GM23248 (cell line): ENCODE measurements around the gene TNNT2. TPM values are rescaled to one million over a fixed set of nuclear protein-coding genes. Genes with fewer than 3 reads are reported as not detected.
A peak's percentile ranks its signal among the peaks of the same experiment; 100 is the strongest.

Experiments
- DNase-seq: peaks from one replicate; pipeline ENCODE4 v3.0.0-alpha.2; 2015
- H2AFZ ChIP-seq: fragments of 200-600 bp; sonication (generic); 2 replicates; pipeline ENCODE4 v1.6.1; 2016; ENCODE audit warnings: antibody characterized with exemption
- H3F3A ChIP-seq: fragments of 200-600 bp; sonication (generic); 2 replicates; pipeline ENCODE4 v1.6.1; 2016; ENCODE audit warnings: mild to moderate bottlenecking, antibody characterized with exemption, mixed run types; ENCODE audit not compliant: insufficient read depth
- H3K27ac ChIP-seq: fragments of 200-600 bp; sonication (generic); 2 replicates; pipeline ENCODE4 v1.5.1; 2016; ENCODE audit warnings: mild to moderate bottlenecking
- H3K27me3 ChIP-seq: fragments of 200-600 bp; sonication (generic); replicated peaks from 2 replicates; pipeline ENCODE4 v1.6.1; 2016; ENCODE audit warnings: mild to moderate bottlenecking; ENCODE audit not compliant: insufficient read depth
- H3K36me3 ChIP-seq: fragments of 200-600 bp; sonication (generic); 2 replicates; pipeline ENCODE4 v1.6.1; 2016; ENCODE audit warnings: low read depth, mild to moderate bottlenecking
- H3K4me1 ChIP-seq: fragments of 200-600 bp; sonication (generic); 2 replicates; pipeline ENCODE4 v1.6.1; 2016; ENCODE audit warnings: mild to moderate bottlenecking; ENCODE audit not compliant: insufficient read depth
- H3K4me2 ChIP-seq: fragments of 200-600 bp; sonication (generic); one replicate; pipeline ENCODE4 v1.6.1; 2016; ENCODE audit warnings: mild to moderate bottlenecking; ENCODE audit not compliant: unreplicated experiment
- H3K4me3 ChIP-seq: fragments of 200-600 bp; sonication (generic); 2 replicates; pipeline ENCODE4 v1.5.1; 2016; ENCODE audit warnings: mild to moderate bottlenecking
- H3K79me2 ChIP-seq: fragments of 200-600 bp; sonication (generic); 2 replicates; pipeline ENCODE4 v1.6.1; 2016; ENCODE audit warnings: mild to moderate bottlenecking; ENCODE audit not compliant: insufficient read depth
- H3K9ac ChIP-seq: fragments of 200-600 bp; sonication (generic); 2 replicates; pipeline ENCODE4 v1.6.1; 2016; ENCODE audit warnings: mild to moderate bottlenecking
- H3K9me2 ChIP-seq: fragments of 200-600 bp; sonication (generic); 2 replicates; pipeline ENCODE4 v1.6.1; 2016; ENCODE audit warnings: mixed run types, mild to moderate bottlenecking, moderate library complexity; ENCODE audit not compliant: insufficient read depth
- H3K9me3 ChIP-seq: fragments of 200-600 bp; sonication (generic); one replicate; pipeline ENCODE4 v1.6.1; 2017; ENCODE audit warnings: low read depth
- H4K20me1 ChIP-seq: fragments of 200-600 bp; sonication (generic); 2 replicates; pipeline ENCODE4 v1.6.0; 2016; ENCODE audit not compliant: insufficient read depth
- EZH2 ChIP-seq: fragments of 200-600 bp; sonication (generic); IDR thresholded peaks from 2 replicates; pipeline ENCODE4 v1.6.1; 2018; ENCODE audit warnings: antibody characterized with exemption, mild to moderate bottlenecking; ENCODE audit not compliant: insufficient read depth, poor library complexity, severe bottlenecking
- EZH2phosphoT487 ChIP-seq: fragments of 200-600 bp; sonication (generic); IDR thresholded peaks from 2 replicates; pipeline ENCODE4 v1.6.1; 2018; ENCODE audit warnings: antibody characterized with exemption, moderate library complexity, mild to moderate bottlenecking, low read depth; ENCODE audit not compliant: insufficient read depth
- WGBS, 2 experiments: methylation state at CpG; one replicate each; pipeline ENCODE4 v1.1.6; 2015 to 2017; ENCODE audit warnings: low lambda C conversion rate in 2 of 2, low coverage in 1 of 2; ENCODE audit errors: missing lambda C conversion rate in 2 of 2; 5-methylcytosine and 5-hydroxymethylcytosine counted together
- in situ Hi-C: fragments of 300-500 bp; cut with MboI; formaldehyde crosslinking; loops from 2 replicates; pipeline ENCODE4 v1.15.0; 2020
- polyA plus RNA-seq: library from polyadenylated mRNA; unstranded; fragments of >200 nt; fragmentation: Nextera tagmentation; extraction: Ambion mirVana; gene quantifications from 2 replicates; pipeline ENCODE4 v1.2.1, GENCODE V29; 2016
- total RNA-seq: library from RNA; depleted of rRNA; stranded (reverse); fragments of >200 nt; shearing (Covaris generic); gene quantifications from 2 replicates; pipeline ENCODE4 v1.2.3, GENCODE V29; 2014

TNNT2 gene
- total and polyA plus RNA-seq, 2 experiments from 2014 or later = not detected

DNA sequence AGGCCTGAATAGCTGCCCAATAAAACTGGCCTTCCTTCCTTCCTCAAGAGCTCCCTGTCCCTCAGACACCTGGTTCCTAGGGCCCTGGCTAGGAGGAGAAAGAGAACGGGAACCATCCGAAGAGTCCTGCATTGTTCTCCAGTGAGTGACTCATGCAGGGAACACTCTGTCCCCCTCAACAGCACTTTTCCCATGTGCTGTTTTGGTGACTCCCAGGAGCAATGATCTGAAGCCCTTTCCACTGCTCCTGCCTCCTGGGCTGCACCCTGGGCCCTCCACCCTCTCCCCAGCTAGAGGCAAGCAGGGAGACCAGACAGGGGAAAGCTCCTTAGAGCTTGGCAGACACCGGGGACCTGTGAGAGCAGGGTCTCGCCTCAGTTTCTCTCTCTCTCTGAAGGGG, 18.9 kb downstream of the TNNT2 start:
- in situ Hi-C loops = loop anchor here (10.0 kb wide), 1 partner anchor 114 kb away; no protein-coding TSS in a partner anchor
- no peak overlapping the region for H2AFZ ChIP-seq
- H3F3A ChIP-seq = no peaks in the 10 kb centered on the region
- no peaks in the 10 kb centered on the region for H3K36me3 ChIP-seq
- H3K79me2 ChIP-seq = no peaks in the 10 kb centered on the region
- 44 to 50% methylated on average over 4 of the region's 4 CpGs for WGBS, 2 experiments
- TF ChIP-seq EZH2 (no peak), EZH2phosphoT487 (no peak)
- H3K9me2 ChIP-seq = no peaks in the 10 kb centered on the region
- no peaks in the 10 kb centered on the region for H3K4me1 ChIP-seq
- H3K4me2 ChIP-seq = no peak overlapping the region
- DNase-seq = peak; percentile 42
- H4K20me1 ChIP-seq = no peaks in the 10 kb centered on the region
- H3K27me3 ChIP-seq = peaks cover under 1% of the 10 kb centered on the region
- H3K27ac ChIP-seq = no peak overlapping the region
- H3K9ac ChIP-seq = no peak overlapping the region
- no peak overlapping the region for H3K4me3 ChIP-seq
- no peaks in the 10 kb centered on the region for H3K9me3 ChIP-seq

DNA sequence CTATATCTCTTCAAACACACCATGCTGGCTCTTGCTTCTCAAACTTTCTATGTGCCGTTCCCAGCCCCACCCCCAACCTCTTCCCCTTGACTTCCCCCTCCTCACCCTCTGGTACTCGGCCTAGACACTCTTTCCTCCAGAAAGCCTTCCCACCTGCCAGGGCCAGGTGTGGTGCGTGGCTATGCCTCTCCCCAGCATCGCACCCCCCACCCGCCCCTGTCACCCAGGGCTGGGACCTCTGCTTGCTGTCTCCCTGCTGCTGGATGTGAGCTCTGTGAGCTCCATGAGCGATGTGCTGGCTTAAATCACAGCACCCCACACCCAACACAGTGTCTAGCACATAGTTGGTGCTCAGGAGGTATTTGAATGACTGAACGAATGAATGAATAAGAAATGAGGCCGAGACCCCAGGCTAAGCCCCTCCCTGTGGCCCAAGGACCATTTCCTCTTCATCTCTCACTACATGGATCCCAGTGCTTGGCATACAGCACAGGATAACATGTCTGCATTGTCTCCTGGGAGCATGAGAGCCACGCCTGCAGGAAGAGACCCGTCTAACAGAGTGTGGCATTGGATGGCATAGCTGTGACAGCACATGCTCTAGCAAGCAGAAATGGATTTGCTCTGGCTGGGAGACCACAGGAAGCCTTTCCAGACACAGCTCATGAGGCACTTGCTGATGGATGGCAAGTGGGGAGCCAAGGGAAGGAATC, 19.7 kb downstream of the TNNT2 start:
- H3K9me3 ChIP-seq = no peaks in the 10 kb centered on the region
- no peak for TF ChIP-seq EZH2phosphoT487
- no peak for TF ChIP-seq EZH2
- DNase-seq = no peak
- 75 to 76% methylated on average over 9 to 10 of the region's 10 CpGs for WGBS, 2 experiments
- H3K4me1 ChIP-seq = no peaks in the 10 kb centered on the region
- H3K9me2 ChIP-seq = no peaks in the 10 kb centered on the region
- H3K27ac ChIP-seq = no peak overlapping the region
- no peak overlapping the region for H3K9ac ChIP-seq
- H2AFZ ChIP-seq = no peak overlapping the region
- in situ Hi-C loops = loop anchor here (10.0 kb wide), 1 partner anchor 113 kb away; no protein-coding TSS in a partner anchor
- no peaks in the 10 kb centered on the region for H4K20me1 ChIP-seq
- no peaks in the 10 kb centered on the region for H3K36me3 ChIP-seq
- H3K4me3 ChIP-seq = no peak overlapping the region
- peaks cover 8% of the 10 kb centered on the region for H3K27me3 ChIP-seq
- H3F3A ChIP-seq = no peaks in the 10 kb centered on the region
- H3K79me2 ChIP-seq = no peaks in the 10 kb centered on the region
- H3K4me2 ChIP-seq = no peak overlapping the region

DNA sequence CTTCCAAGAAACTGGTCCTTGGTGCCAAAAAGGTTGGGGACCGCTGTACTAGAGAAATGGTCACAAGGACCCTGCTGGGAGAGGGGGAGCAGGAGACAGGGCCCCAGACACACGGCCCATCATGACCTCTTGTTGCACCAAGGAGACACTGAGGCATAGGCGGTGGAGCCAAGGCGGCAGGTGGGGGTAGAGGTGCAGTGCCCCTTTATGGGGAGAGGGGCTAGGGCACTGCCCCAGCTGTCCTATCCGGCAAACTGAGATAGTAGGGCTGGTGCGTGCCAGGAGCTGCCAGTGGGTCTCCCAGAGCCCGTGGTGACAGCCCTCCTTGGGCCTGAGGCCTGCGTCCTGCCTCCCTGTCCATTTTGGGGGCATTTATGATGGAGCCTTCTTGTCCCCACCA, 20.3 kb downstream of the TNNT2 start:
- no peak overlapping the region for H3K4me3 ChIP-seq
- H3F3A ChIP-seq = no peaks in the 10 kb centered on the region
- H3K27ac ChIP-seq = no peak overlapping the region
- in situ Hi-C loops = loop anchor here (10.0 kb wide), 1 partner anchor 112 kb away; no protein-coding TSS in a partner anchor
- no peaks in the 10 kb centered on the region for H3K9me2 ChIP-seq
- H3K9me3 ChIP-seq = no peaks in the 10 kb centered on the region
- no peaks in the 10 kb centered on the region for H3K79me2 ChIP-seq
- TF ChIP-seq EZH2phosphoT487 (no peak), EZH2 (no peak)
- peaks cover 12% of the 10 kb centered on the region for H3K27me3 ChIP-seq
- H2AFZ ChIP-seq = no peak overlapping the region
- 71 to 73% methylated on average over 8 of the region's 8 CpGs for WGBS, 2 experiments
- H3K4me1 ChIP-seq = no peaks in the 10 kb centered on the region
- H4K20me1 ChIP-seq = no peaks in the 10 kb centered on the region
- DNase-seq = no peak
- no peaks in the 10 kb centered on the region for H3K36me3 ChIP-seq
- no peak overlapping the region for H3K9ac ChIP-seq
- no peak overlapping the region for H3K4me2 ChIP-seq

DNA sequence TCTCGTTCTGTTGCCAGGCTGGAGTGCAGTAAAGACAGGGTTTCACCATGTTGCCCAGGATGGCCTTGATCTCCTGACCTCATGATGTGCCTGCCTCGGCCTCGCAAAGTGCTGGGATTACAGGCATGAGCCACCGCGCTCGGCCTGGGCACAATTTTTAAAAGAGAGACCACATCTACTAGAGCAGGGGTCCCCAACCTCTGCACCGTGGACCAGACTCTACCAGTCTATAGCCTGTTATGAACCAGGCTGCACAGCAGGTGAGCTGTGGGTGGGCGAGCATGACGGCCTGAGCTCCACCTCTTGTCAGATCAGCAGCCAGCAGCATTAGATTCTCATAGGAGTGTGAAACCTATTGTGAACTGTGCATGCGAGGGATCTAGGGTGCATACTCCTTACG, 20.8 kb downstream of the TNNT2 start:
- no peak overlapping the region for H3K4me3 ChIP-seq
- no peak for TF ChIP-seq EZH2
- TF ChIP-seq EZH2phosphoT487 = no peak
- H3K79me2 ChIP-seq = no peaks in the 10 kb centered on the region
- no peaks in the 10 kb centered on the region for H3K9me2 ChIP-seq
- H3K4me2 ChIP-seq = no peak overlapping the region
- no peaks in the 10 kb centered on the region for H3F3A ChIP-seq
- H3K9me3 ChIP-seq = no peaks in the 10 kb centered on the region
- no peaks in the 10 kb centered on the region for H3K4me1 ChIP-seq
- no peaks in the 10 kb centered on the region for H3K36me3 ChIP-seq
- in situ Hi-C loops = loop anchor here (10.0 kb wide), 1 partner anchor 112 kb away; no protein-coding TSS in a partner anchor
- 69% methylated on average over 11 of the region's 11 CpGs for WGBS, 2 experiments
- no peak for DNase-seq
- peaks cover 17% of the 10 kb centered on the region for H3K27me3 ChIP-seq
- no peak overlapping the region for H3K27ac ChIP-seq
- no peak overlapping the region for H2AFZ ChIP-seq
- no peak overlapping the region for H3K9ac ChIP-seq
- no peaks in the 10 kb centered on the region for H4K20me1 ChIP-seq
